ENCODE measurements around the gene HOXB9.

GRCh38 chr17:48630009-48630924 is 4.1 kb upstream of the HOXB9 start:
- no peak for TF ChIP-seq POLR2A (IDR thresholded peaks at IDR 0.05; ENCODE audit: low read depth, low read length)
- TF ChIP-seq, protein P1, sequence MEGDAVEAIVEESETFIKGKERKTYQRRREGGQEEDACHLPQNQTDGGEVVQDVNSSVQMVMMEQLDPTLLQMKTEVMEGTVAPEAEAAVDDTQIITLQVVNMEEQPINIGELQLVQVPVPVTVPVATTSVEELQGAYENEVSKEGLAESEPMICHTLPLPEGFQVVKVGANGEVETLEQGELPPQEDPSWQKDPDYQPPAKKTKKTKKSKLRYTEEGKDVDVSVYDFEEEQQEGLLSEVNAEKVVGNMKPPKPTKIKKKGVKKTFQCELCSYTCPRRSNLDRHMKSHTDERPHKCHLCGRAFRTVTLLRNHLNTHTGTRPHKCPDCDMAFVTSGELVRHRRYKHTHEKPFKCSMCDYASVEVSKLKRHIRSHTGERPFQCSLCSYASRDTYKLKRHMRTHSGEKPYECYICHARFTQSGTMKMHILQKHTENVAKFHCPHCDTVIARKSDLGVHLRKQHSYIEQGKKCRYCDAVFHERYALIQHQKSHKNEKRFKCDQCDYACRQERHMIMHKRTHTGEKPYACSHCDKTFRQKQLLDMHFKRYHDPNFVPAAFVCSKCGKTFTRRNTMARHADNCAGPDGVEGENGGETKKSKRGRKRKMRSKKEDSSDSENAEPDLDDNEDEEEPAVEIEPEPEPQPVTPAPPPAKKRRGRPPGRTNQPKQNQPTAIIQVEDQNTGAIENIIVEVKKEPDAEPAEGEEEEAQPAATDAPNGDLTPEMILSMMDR (IDR thresholded peaks at IDR 0.05; ENCODE audit: extremely low read depth in 1 of 2, insufficient read depth in 1 of 2, low read depth in 1 of 2, low read length in 2 of 2), result no peak
- no peak for TF ChIP-seq JUN (IDR thresholded peaks at IDR 0.05; ENCODE audit: borderline replicate concordance, insufficient read depth, insufficient read length, low read depth)
- TF ChIP-seq EZH2 (IDR thresholded peaks at IDR 0.05; ENCODE audit: borderline replicate concordance, low read depth, low read length, severe bottlenecking), result no peak
- TF ChIP-seq, protein P2, sequence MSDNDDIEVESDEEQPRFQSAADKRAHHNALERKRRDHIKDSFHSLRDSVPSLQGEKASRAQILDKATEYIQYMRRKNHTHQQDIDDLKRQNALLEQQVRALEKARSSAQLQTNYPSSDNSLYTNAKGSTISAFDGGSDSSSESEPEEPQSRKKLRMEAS (IDR thresholded peaks at IDR 0.05; ENCODE audit: insufficient read depth, insufficient read length), result no peak
- TF ChIP-seq POLR2AphosphoS5 (IDR thresholded peaks at IDR 0.05; ENCODE audit: insufficient read depth, low read depth, low read length), result no peak
- no peak for TF ChIP-seq GATA2 (IDR thresholded peaks at IDR 0.05; ENCODE audit: insufficient read depth, insufficient read length, low read depth, low read length)

All from endothelial cell of umbilical vein (primary cell).